ENCODE results near the gene CEP85. TPM values are rescaled to one million over a fixed set of nuclear protein-coding genes. Genes with fewer than 3 reads are reported as not detected.

Gene CEP85
- 11.3 and 17.1 TPM in 2 replicates for total RNA-seq

GRCh38 chr1:26233903-26234643 is at the start of gene CEP85:
TSS of gene CEP85 (plus strand) at chr1:26234200. CDS start at chr1:26239784, 5,584 bp downstream.

DNA sequence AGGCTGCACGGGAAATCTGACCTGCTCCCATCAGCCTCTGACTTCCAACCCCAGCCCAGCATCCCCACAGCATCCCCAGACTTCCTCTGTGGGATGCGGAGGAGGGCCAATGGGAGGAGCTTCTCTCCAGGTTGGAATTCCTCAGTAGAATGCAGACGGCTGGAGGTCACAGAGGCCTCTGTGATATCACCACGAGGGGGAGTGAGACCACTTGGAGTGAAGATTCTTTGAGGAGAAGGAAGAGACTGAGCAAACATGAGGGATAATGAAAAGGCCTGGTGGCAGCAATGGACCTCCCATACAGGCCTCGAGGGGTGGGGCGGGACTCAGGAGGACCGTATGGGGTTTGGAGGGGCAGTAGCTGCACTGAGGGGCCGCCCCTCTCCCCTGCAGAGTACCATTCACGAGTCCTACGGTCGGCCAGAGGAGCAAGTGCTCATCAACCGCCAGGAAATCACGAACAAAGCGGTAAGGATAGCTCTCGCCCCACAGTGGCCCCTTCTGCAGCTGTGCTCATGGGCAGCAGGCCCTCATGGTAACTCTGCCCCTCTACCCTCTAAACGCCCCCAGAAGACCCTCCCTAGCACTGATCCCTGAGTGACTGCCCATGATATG is 43.5 kb upstream of the CEP85 start, which contains the start of gene CATSPER4:
CATSPER4 (plus strand) TSS at position 230 of the 615 bp plus-strand sequence; CDS start at position 256, 26 bp downstream.

GRCh38 chr1:26279456-26280332 is 45.7 kb downstream of the CEP85 start, which contains the start of gene SH3BGRL3:
TSS of gene SH3BGRL3 (plus strand) at chr1:26280086. CDS start at chr1:26280156, 70 bp downstream.

GRCh38 chr1:26306290-26307229 is 72.6 kb downstream of the CEP85 start, which contains the start of gene UBXN11:
TSS of gene UBXN11 (minus strand) at chr1:26306636. CDS start at chr1:26302883, 3,753 bp downstream.

DNA sequence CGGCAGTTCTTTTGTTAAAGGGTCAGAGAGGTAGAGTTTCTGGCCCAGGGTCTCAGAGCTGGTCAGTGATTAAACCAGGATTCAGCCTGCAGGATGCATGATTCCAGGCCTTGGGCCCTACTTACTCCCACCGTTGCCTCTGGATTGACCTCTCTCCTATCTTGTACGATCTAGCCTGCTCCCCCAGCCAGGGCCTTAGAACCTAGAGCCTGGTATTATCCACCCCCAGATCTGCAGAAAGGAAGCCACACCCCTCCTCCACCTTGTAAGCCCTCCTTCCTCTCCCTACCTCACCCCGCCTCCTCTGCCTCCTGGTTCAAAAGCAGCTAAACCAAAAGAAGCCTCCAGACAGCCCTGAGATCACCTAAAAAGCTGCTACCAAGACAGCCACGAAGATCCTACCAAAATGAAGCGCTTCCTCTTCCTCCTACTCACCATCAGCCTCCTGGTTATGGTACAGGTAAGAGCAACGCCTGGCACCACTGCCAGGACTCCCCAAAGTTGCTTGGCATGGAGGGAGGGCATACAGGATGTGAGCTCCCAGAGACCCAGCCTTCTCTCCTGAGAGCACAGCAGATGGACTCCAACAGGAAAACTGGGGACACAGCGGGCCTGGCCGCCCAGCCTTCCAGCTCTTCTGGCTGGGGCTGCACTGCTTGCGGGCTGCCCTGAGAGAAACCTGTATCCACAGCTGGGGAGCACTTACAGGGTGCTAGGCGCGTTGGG is 83.8 kb downstream of the CEP85 start, which contains the start of gene CD52:
CD52 (plus strand) TSS at position 347 of the 726 bp plus-strand sequence; CDS start at position 407, 60 bp downstream.

Other genes with a start within 250 kb of the CEP85 start
- gene PAFAH2, start 236.1 kb upstream of the CEP85 start, total RNA-seq, result 5.7 and 7.0 TPM in 2 replicates
- under 0.01 TPM in 2 replicates for gene EXTL1, start 212.4 kb upstream of the CEP85 start, total RNA-seq
- not detected in 2 replicates for gene SLC30A2, start 188.1 kb upstream of the CEP85 start, total RNA-seq
- gene TRIM63, start 166.6 kb upstream of the CEP85 start, total RNA-seq, result not detected in 2 replicates
- gene PDIK1L, start 122.4 kb upstream of the CEP85 start, total RNA-seq, result 8.9 and 9.4 TPM in 2 replicates
- gene FAM110D, start 75.1 kb upstream of the CEP85 start, total RNA-seq, result 0.66 and 2.7 TPM in 2 replicates
- not detected in 2 replicates for gene C1orf232, start 65.2 kb upstream of the CEP85 start, total RNA-seq
- gene ZNF593, start 64.3 kb upstream of the CEP85 start, total RNA-seq, result 20.2 and 21.7 TPM in 2 replicates
- gene ZNF593OS, start 62.4 kb upstream of the CEP85 start, total RNA-seq, result not detected in 2 replicates
- 0.13 TPM in 1 of 2 replicates, not detected in the other for gene CNKSR1, start 56.7 kb upstream of the CEP85 start, total RNA-seq
- not detected in 2 replicates for gene CATSPER4, start 43.6 kb upstream of the CEP85 start, total RNA-seq
- 33.6 and 41.1 TPM in 2 replicates for gene SH3BGRL3, start 45.9 kb downstream of the CEP85 start, total RNA-seq
- gene UBXN11, start 72.4 kb downstream of the CEP85 start, total RNA-seq, result 2.7 and 4.5 TPM in 2 replicates
- gene CD52, start 83.8 kb downstream of the CEP85 start, total RNA-seq, result not detected in 2 replicates
- gene CRYBG2, start 119.9 kb downstream of the CEP85 start, total RNA-seq, result not detected in 2 replicates
- gene ZNF683, start 138.6 kb downstream of the CEP85 start, total RNA-seq, result not detected in 2 replicates
- gene LIN28A, start 176.6 kb downstream of the CEP85 start, total RNA-seq, result not detected in 2 replicates
- gene DHDDS, start 198.1 kb downstream of the CEP85 start, total RNA-seq, result 58.9 and 68.2 TPM in 2 replicates
- gene HMGN2, start 238.2 kb downstream of the CEP85 start, total RNA-seq, result 320 and 391 TPM in 2 replicates